Memory B cell (primary cell): ENCODE results near the gene CD2BP2.
A peak's percentile ranks its signal among the peaks of the same experiment; 100 is the strongest.

Experiments used
- ATAC-seq: fragments of 150-1000 bp; cut with Tn5 transposase; 2 replicates; pipeline ENCODE4 v1.10.0; 2021; ENCODE audit warnings: low read depth, mild to moderate bottlenecking, moderate library complexity
- DNase-seq, 2 donors: peaks; one replicate each; pipeline ENCODE4 v3.0.0; 2022; ENCODE audit warnings: low spot score in 2 of 2
- H3K27ac Mint-ChIP-seq: one replicate; pipeline ENCODE4 v1.8.0; 2022; ENCODE audit warnings: mild to moderate bottlenecking, moderate library complexity, mixed read lengths
- H3K27me3 Mint-ChIP-seq: one replicate; pipeline ENCODE4 v1.8.0; 2022; ENCODE audit warnings: mixed read lengths
- H3K36me3 Mint-ChIP-seq: one replicate; pipeline ENCODE4 v1.8.0; 2022; ENCODE audit warnings: mild to moderate bottlenecking, mixed read lengths
- H3K4me1 Mint-ChIP-seq: one replicate; pipeline ENCODE4 v1.8.0; 2022; ENCODE audit warnings: mixed read lengths
- H3K4me3 Mint-ChIP-seq: one replicate; pipeline ENCODE4 v1.8.0; 2022; ENCODE audit warnings: mild to moderate bottlenecking, moderate library complexity, mixed read lengths
- H3K9me3 Mint-ChIP-seq: one replicate; pipeline ENCODE4 v1.8.0; 2022; ENCODE audit warnings: mixed read lengths

CD2BP2 gene

GRCh38 chr16:30382111-30382881 is 27.2 kb upstream of the CD2BP2 start, which contains the start of gene SEPTIN1:
Gene SEPTIN1 (minus strand): TSS chr16:30382561. CDS start chr16:30382542, 19 bp downstream.
- DNase-seq (peak; percentile 70 to 71), ATAC-seq (peak; percentile 42)
- Mint-ChIP-seq H3K9me3 (no peaks in the 10 kb centered on the region), H3K4me3 (peak within 1 kb of the TSS; percentile 90), H3K27ac (peak within 1 kb of the TSS; percentile 91), H3K4me1 (peaks cover 29% of the 10 kb centered on the region), H3K27me3 (no peaks in the 10 kb centered on the region), H3K36me3 (peaks cover 5% of the 10 kb centered on the region)

GRCh38 chr16:30381291-30382041 is 26.4 kb upstream of the CD2BP2 start:
- H3K27me3 Mint-ChIP-seq: no peaks in the 10 kb centered on the region

GRCh38 chr16:30380803-30381208 is 25.7 kb upstream of the CD2BP2 start:
- Mint-ChIP-seq H3K9me3 (no peaks in the 10 kb centered on the region), H3K27ac (peak overlapping the region; percentile 91), H3K27me3 (no peaks in the 10 kb centered on the region), H3K36me3 (peaks cover 5% of the 10 kb centered on the region), H3K4me3 (peak overlapping the region; percentile 32), H3K4me1 (peaks cover 31% of the 10 kb centered on the region)
- DNase-seq (no peak), ATAC-seq (no peak)

More at GRCh38 chr16:30381291-30382041, 26.4 kb upstream of the CD2BP2 start:
- ATAC-seq (no peak), DNase-seq (no peak)
- Mint-ChIP-seq H3K4me3 (peak overlapping the region; percentile 90), H3K36me3 (peaks cover 5% of the 10 kb centered on the region), H3K27ac (peak overlapping the region; percentile 91), H3K9me3 (no peaks in the 10 kb centered on the region), H3K4me1 (peaks cover 31% of the 10 kb centered on the region)

GRCh38 chr16:30380072-30380802 is 25.1 kb upstream of the CD2BP2 start:
- no peaks in the 10 kb centered on the region for H3K27me3 Mint-ChIP-seq
- H3K27ac Mint-ChIP-seq: peak overlapping the region; percentile 98
- no peak for DNase-seq
- H3K4me1 Mint-ChIP-seq: peaks cover 31% of the 10 kb centered on the region
- peaks cover 5% of the 10 kb centered on the region for H3K36me3 Mint-ChIP-seq
- H3K9me3 Mint-ChIP-seq: no peaks in the 10 kb centered on the region
- ATAC-seq: no peak
- peak overlapping the region; percentile 97 for H3K4me3 Mint-ChIP-seq

GRCh38 chr16:30379158-30379783 is 24.2 kb upstream of the CD2BP2 start:
- Mint-ChIP-seq H3K4me1 (peaks cover 31% of the 10 kb centered on the region), H3K27ac (peak overlapping the region; percentile 98), H3K36me3 (peaks cover 5% of the 10 kb centered on the region), H3K9me3 (no peaks in the 10 kb centered on the region), H3K27me3 (no peaks in the 10 kb centered on the region), H3K4me3 (peak overlapping the region; percentile 97)
- DNase-seq (peak in 1 of 2 donors; percentile 60), ATAC-seq (no peak)

GRCh38 chr16:30378236-30379157 is 23.4 kb upstream of the CD2BP2 start:
- Mint-ChIP-seq H3K27ac (peak overlapping the region; percentile 98), H3K4me3 (peak overlapping the region; percentile 97), H3K36me3 (peaks cover 5% of the 10 kb centered on the region), H3K27me3 (no peaks in the 10 kb centered on the region), H3K9me3 (no peaks in the 10 kb centered on the region), H3K4me1 (peaks cover 28% of the 10 kb centered on the region)
- peak; percentile 94 to 99 for DNase-seq
- peak; percentile 80 for ATAC-seq

GRCh38 chr16:30377812-30378235 is 22.7 kb upstream of the CD2BP2 start:
- Mint-ChIP-seq H3K27me3 (no peaks in the 10 kb centered on the region), H3K9me3 (no peaks in the 10 kb centered on the region), H3K27ac (peak overlapping the region; percentile 98), H3K4me1 (peaks cover 26% of the 10 kb centered on the region), H3K4me3 (peak overlapping the region; percentile 97), H3K36me3 (peaks cover 5% of the 10 kb centered on the region)
- DNase-seq (peak; percentile 84 to 85), ATAC-seq (peak; percentile 48)

- Mint-ChIP-seq H3K9me3 (no peaks in the 10 kb centered on the region), H3K4me3 (peak overlapping the region; percentile 97), H3K27ac (peak overlapping the region; percentile 98), H3K27me3 (no peaks in the 10 kb centered on the region), H3K36me3 (peaks cover 5% of the 10 kb centered on the region), H3K4me1 (peaks cover 21% of the 10 kb centered on the region)
- DNase-seq (no peak), ATAC-seq (no peak)
Measured at GRCh38 chr16:30377050-30377811, 22.1 kb upstream of the CD2BP2 start.

- Mint-ChIP-seq H3K27ac (peak overlapping the region; percentile 98), H3K4me3 (no peak overlapping the region), H3K4me1 (peaks cover 25% of the 10 kb centered on the region), H3K27me3 (no peaks in the 10 kb centered on the region), H3K36me3 (peaks cover 5% of the 10 kb centered on the region), H3K9me3 (no peaks in the 10 kb centered on the region)
- ATAC-seq (no peak), DNase-seq (no peak)
Measured at GRCh38 chr16:30376461-30376902, 21.4 kb upstream of the CD2BP2 start.

GRCh38 chr16:30375864-30376263 is 20.8 kb upstream of the CD2BP2 start:
- H3K4me3 Mint-ChIP-seq: no peak overlapping the region
- no peak overlapping the region for H3K27ac Mint-ChIP-seq
- ATAC-seq (no peak), DNase-seq (no peak)
- H3K4me1 Mint-ChIP-seq: peaks cover 26% of the 10 kb centered on the region
- no peaks in the 10 kb centered on the region for H3K9me3 Mint-ChIP-seq
- H3K36me3 Mint-ChIP-seq: peaks cover 5% of the 10 kb centered on the region
- no peaks in the 10 kb centered on the region for H3K27me3 Mint-ChIP-seq

GRCh38 chr16:30374538-30374937 is 19.4 kb upstream of the CD2BP2 start, which contains the start of gene MYL11:
Gene MYL11 (plus strand): TSS chr16:30374802. CDS start chr16:30374858, 56 bp downstream.
- DNase-seq (no peak), ATAC-seq (no peak)
- Mint-ChIP-seq H3K4me1 (peaks cover 18% of the 10 kb centered on the region), H3K36me3 (peaks cover 2% of the 10 kb centered on the region), H3K4me3 (no peak within 1 kb of the TSS), H3K27ac (no peak within 1 kb of the TSS), H3K9me3 (no peaks in the 10 kb centered on the region), H3K27me3 (no peaks in the 10 kb centered on the region)

- H3K27me3 Mint-ChIP-seq: no peaks in the 10 kb centered on the region
- H3K4me3 Mint-ChIP-seq: no peak overlapping the region
- no peak for DNase-seq
- ATAC-seq: no peak
- no peaks in the 10 kb centered on the region for H3K36me3 Mint-ChIP-seq
- no peak overlapping the region for H3K27ac Mint-ChIP-seq
- no peaks in the 10 kb centered on the region for H3K9me3 Mint-ChIP-seq
- H3K4me1 Mint-ChIP-seq: peaks cover 28% of the 10 kb centered on the region
Measured at GRCh38 chr16:30372725-30373124, 17.6 kb upstream of the CD2BP2 start.
